Measurements from ENCODE around the gene BAHD1.

DNA sequence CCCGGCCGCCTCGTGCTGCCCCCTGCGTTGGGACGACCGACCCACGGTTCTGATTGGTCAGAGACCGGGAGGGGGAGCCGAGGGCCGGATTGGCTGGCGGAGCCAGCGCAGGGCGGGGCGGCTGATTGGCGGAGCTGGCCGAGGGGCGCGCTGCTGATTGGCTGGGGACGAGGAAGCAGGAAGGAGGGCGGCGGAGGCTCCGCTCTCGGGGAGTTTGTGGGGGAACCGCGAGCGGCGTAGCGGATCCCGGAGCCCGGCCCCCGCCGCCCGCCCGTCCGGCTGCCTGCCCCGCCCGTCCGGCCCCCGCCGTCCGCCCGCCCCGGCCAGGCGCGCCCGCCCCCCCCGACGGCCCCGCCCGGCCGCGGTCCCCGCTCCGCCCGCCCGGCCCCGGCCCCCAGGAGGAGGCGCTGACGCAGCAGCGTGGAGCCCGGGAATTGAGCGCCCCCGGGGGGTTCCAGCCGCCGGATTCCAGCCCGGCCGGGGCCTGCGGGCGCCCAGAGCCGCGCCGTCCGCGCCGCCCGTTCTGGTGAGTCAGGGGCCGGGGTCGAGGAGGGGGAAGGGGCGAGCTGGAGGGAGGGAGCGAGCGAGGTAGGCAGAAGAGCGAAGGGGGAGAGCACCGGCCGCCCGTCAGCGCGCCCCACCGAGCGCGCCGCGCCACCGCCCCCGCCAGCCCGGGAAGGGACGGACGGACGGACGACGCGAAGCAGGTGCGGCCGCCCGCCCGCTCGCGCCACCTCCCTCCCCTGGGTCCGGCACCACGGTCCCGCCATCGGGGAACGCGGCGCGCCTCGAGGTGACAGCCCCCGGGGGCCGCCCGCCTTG lies at the start of gene BAHD1:
- no peak for TF ChIP-seq POLR2A (IDR thresholded peaks at IDR 0.05)
- TF ChIP-seq, protein P1, sequence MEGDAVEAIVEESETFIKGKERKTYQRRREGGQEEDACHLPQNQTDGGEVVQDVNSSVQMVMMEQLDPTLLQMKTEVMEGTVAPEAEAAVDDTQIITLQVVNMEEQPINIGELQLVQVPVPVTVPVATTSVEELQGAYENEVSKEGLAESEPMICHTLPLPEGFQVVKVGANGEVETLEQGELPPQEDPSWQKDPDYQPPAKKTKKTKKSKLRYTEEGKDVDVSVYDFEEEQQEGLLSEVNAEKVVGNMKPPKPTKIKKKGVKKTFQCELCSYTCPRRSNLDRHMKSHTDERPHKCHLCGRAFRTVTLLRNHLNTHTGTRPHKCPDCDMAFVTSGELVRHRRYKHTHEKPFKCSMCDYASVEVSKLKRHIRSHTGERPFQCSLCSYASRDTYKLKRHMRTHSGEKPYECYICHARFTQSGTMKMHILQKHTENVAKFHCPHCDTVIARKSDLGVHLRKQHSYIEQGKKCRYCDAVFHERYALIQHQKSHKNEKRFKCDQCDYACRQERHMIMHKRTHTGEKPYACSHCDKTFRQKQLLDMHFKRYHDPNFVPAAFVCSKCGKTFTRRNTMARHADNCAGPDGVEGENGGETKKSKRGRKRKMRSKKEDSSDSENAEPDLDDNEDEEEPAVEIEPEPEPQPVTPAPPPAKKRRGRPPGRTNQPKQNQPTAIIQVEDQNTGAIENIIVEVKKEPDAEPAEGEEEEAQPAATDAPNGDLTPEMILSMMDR (IDR thresholded peaks at IDR 0.05): no peak
